Endodermal cell (in vitro differentiated cells): ENCODE data around the gene GABPA. TPM values are rescaled to one million over a fixed set of nuclear protein-coding genes. Genes with fewer than 3 reads are reported as not detected.
"Not testable (repeated sequence)": the region's sequence is repeated elsewhere in the genome, so short reads cannot be mapped to it uniquely, and the experiment has no call there.

Experiments
- DNase-seq: peaks from one replicate; pipeline ENCODE4 v3.0.0-alpha.2; 2017
- H3K27ac ChIP-seq: 2 replicates; pipeline ENCODE4 v1.5.1; 2013; ENCODE audit warnings: mild to moderate bottlenecking, low read depth, low read length, moderate library complexity
- H3K27me3 ChIP-seq: 2 replicates; pipeline ENCODE4 v1.6.1; 2013; ENCODE audit warnings: mild to moderate bottlenecking, low read length, moderate library complexity; ENCODE audit not compliant: insufficient read depth, control insufficient read depth, poor library complexity, severe bottlenecking
- H3K36me3 ChIP-seq: 2 replicates; pipeline ENCODE4 v1.7.0; 2013; ENCODE audit warnings: mild to moderate bottlenecking, low read length, moderate library complexity; ENCODE audit not compliant: control insufficient read depth, insufficient read depth
- H3K4me1 ChIP-seq: one replicate; pipeline ENCODE4 v1.7.0; 2013; ENCODE audit warnings: low read length; ENCODE audit not compliant: control insufficient read depth, insufficient read depth
- H3K4me3 ChIP-seq: 2 replicates; pipeline ENCODE4 v1.5.1; 2013; ENCODE audit warnings: mild to moderate bottlenecking, low read length, moderate library complexity
- H3K9ac ChIP-seq: 2 replicates; pipeline ENCODE4 v1.6.1; 2013; ENCODE audit warnings: mild to moderate bottlenecking, low read length, moderate library complexity; ENCODE audit not compliant: poor library complexity, severe bottlenecking; ENCODE audit errors: extremely low read depth
- H3K9me3 ChIP-seq: 2 replicates; pipeline ENCODE4 v1.6.1; 2013; ENCODE audit warnings: mild to moderate bottlenecking, low read length, moderate library complexity; ENCODE audit not compliant: control insufficient read depth
- H3K27ac Mint-ChIP-seq: 2 replicates; pipeline ENCODE4 v1.8.0; 2020; ENCODE audit warnings: mixed read lengths
- H3K27me3 Mint-ChIP-seq: 2 replicates; pipeline ENCODE4 v1.8.0; 2021; ENCODE audit warnings: mild to moderate bottlenecking, mixed read lengths; ENCODE audit not compliant: insufficient read depth
- H3K36me3 Mint-ChIP-seq: 2 replicates; pipeline ENCODE4 v1.8.0; 2020; ENCODE audit warnings: low read depth, mixed read lengths
- H3K4me1 Mint-ChIP-seq: 2 replicates; pipeline ENCODE4 v1.8.0; 2020; ENCODE audit warnings: mixed read lengths
- H3K4me3 Mint-ChIP-seq: 2 replicates; pipeline ENCODE4 v1.8.0; 2020; ENCODE audit warnings: mild to moderate bottlenecking, moderate library complexity, mixed read lengths
- H3K9me3 Mint-ChIP-seq: 2 replicates; pipeline ENCODE4 v1.8.0; 2020; ENCODE audit warnings: mild to moderate bottlenecking, mixed read lengths
- WGBS, 2 experiments: methylation state at CpG; one replicate each; pipeline versions ENCODE4 v1.1.5 to v1.1.7; 2013; ENCODE audit warnings: missing lambda C conversion rate in 2 of 2, mixed read lengths in 1 of 2; ENCODE audit not compliant: insufficient coverage in 1 of 2, insufficient read length in 1 of 2; 5-methylcytosine and 5-hydroxymethylcytosine counted together
- total RNA-seq, 2 donors: library from RNA; stranded (reverse); fragmentation: NEBNext Ultra II Directional in 1 of 2; extraction: Animal tissue kit (Norgen Biotek cat#: 25700) in 1 of 2; gene quantifications; 2 replicates in 1 of 2; 3 replicates in 1 of 2; pipeline ENCODE4 v1.2.1, GENCODE V29; 2021
- TF ChIP-seq, protein P1 (sequence below): fragments of 200-600 bp; sonication (generic); conservative IDR thresholded peaks from 2 replicates; pipeline ENCODE4 v1.5.0; 2021; ENCODE audit warnings: antibody characterized with exemption, mild to moderate bottlenecking

The GABPA gene
- total RNA-seq, 2 donors from 2014 or later: 30.4 to 35.3 TPM

DNA sequence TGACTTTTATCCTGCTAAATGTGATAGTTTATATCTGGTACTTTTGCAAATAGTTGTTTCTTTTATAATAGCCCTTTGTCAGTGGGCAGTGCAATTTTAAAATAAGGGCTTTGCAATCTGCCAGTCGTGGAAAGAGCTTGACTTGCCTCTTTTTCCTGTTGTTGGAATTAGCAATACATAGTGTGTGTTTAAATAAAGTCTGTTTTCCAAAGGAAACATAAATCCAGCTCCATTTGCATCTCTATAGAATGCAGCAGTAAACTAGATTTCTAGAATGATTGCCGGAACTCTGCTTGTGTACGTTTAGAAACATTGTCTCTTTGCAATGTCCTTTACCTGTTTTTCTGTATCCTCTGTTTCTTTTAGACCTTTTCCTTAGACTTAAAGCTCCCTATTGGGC, 33.1 kb downstream of the GABPA start:
- peaks cover 3% of the 10 kb centered on the region for H3K4me1 ChIP-seq
- 91 to 100% methylated on average over 2 to 3 of the region's 3 CpGs for WGBS, 2 experiments
- H3K9ac ChIP-seq: no peak overlapping the region
- Mint-ChIP-seq H3K36me3 (peaks cover 22% of the 10 kb centered on the region), H3K4me1 (peaks cover 5% of the 10 kb centered on the region), H3K27ac (peak overlapping the region; percentile 18), H3K27me3 (no peaks in the 10 kb centered on the region), H3K9me3 (no peaks in the 10 kb centered on the region), H3K4me3 (no peak overlapping the region)
- H3K36me3 ChIP-seq: peaks cover 44% of the 10 kb centered on the region
- no peak overlapping the region for H3K27ac ChIP-seq
- no peak overlapping the region for H3K4me3 ChIP-seq
- TF ChIP-seq, protein P1, sequence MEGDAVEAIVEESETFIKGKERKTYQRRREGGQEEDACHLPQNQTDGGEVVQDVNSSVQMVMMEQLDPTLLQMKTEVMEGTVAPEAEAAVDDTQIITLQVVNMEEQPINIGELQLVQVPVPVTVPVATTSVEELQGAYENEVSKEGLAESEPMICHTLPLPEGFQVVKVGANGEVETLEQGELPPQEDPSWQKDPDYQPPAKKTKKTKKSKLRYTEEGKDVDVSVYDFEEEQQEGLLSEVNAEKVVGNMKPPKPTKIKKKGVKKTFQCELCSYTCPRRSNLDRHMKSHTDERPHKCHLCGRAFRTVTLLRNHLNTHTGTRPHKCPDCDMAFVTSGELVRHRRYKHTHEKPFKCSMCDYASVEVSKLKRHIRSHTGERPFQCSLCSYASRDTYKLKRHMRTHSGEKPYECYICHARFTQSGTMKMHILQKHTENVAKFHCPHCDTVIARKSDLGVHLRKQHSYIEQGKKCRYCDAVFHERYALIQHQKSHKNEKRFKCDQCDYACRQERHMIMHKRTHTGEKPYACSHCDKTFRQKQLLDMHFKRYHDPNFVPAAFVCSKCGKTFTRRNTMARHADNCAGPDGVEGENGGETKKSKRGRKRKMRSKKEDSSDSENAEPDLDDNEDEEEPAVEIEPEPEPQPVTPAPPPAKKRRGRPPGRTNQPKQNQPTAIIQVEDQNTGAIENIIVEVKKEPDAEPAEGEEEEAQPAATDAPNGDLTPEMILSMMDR: no peak
- no peak for DNase-seq
- no peaks in the 10 kb centered on the region for H3K27me3 ChIP-seq
- no peaks in the 10 kb centered on the region for H3K9me3 ChIP-seq

- no peak overlapping the region for H3K4me3 Mint-ChIP-seq
- Histone ChIP-seq H3K4me3 (no peak overlapping the region), H3K27ac (no peak overlapping the region), H3K9ac (no peak overlapping the region), H3K27me3 (no peaks in the 10 kb centered on the region), H3K36me3 (peaks cover 7% of the 10 kb centered on the region), H3K9me3 (no peaks in the 10 kb centered on the region), H3K4me1 (peaks cover 3% of the 10 kb centered on the region)
- no peak overlapping the region for H3K27ac Mint-ChIP-seq
- H3K4me1 Mint-ChIP-seq: peaks cover 5% of the 10 kb centered on the region
- no peak for DNase-seq
- 92% methylated on average over 2 of the region's 2 CpGs for WGBS, 2 experiments
- H3K36me3 Mint-ChIP-seq: peaks cover 2% of the 10 kb centered on the region
- TF ChIP-seq, protein P1: no peak
- H3K27me3 Mint-ChIP-seq: no peaks in the 10 kb centered on the region
- H3K9me3 Mint-ChIP-seq: no peaks in the 10 kb centered on the region
These were observed 37.9 kb downstream of the GABPA start for GRCh38 chr21:25772686-25773085.

- no peak overlapping the region for H3K4me3 Mint-ChIP-seq
- H3K9ac ChIP-seq: no peak overlapping the region
- 91 to 97% methylated on average over 1 to 4 of the region's 4 CpGs for WGBS, 2 experiments
- TF ChIP-seq, protein P1: no peak
- H3K36me3 ChIP-seq: peaks cover 4% of the 10 kb centered on the region
- no peaks in the 10 kb centered on the region for H3K27me3 ChIP-seq
- no peak overlapping the region for H3K27ac Mint-ChIP-seq
- H3K27me3 Mint-ChIP-seq: no peaks in the 10 kb centered on the region
- H3K4me1 ChIP-seq: no peaks in the 10 kb centered on the region
- DNase-seq: no peak
- H3K27ac ChIP-seq: no peak overlapping the region
- no peaks in the 10 kb centered on the region for H3K9me3 ChIP-seq
- peaks cover 2% of the 10 kb centered on the region for H3K36me3 Mint-ChIP-seq
- peaks cover 7% of the 10 kb centered on the region for H3K9me3 Mint-ChIP-seq
- no peaks in the 10 kb centered on the region for H3K4me1 Mint-ChIP-seq
- no peak overlapping the region for H3K4me3 ChIP-seq
These were observed 41.7 kb downstream of the GABPA start for GRCh38 chr21:25776440-25776839.

DNA sequence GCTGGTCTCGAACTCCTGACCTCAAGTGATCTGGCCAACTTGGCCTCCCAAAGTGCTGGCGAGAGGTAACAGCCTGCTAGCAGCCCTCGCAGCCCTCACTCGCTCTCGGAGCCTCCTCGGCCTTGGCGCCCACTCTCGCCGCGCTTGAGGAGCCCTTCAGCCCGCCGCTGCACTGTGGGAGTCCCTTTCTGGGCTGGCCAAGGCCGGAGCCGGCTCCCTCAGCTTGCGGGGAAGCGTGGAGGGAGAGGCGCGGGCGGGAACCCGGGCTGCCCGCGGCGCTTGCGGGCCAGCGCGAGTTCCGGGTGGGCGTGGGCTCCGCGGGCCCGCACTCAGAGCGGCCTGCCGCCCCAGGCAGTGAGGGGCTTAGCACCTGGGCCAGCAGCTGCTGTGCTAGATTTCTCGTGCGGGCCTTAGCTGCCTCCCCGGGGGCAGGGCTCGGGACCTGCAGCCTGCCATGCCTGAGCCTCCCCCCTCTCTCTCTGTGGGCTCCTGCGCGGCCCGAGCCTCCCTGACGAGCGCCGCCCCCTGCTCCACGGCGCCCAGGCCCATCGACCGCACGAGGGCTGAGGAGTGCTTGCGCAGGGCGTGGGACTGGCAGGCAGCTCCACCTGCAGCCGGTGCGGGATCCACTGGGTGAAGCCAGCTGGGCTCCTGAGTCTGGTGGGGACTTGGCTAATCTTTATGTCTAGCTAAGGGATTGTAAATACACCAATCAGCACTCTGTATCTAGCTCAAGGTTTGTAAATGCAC, 43.5 kb downstream of the GABPA start:
- H3K4me1 Mint-ChIP-seq, H3K9ac ChIP-seq, H3K9me3 Mint-ChIP-seq, H3K4me3 Mint-ChIP-seq, H3K27me3 Mint-ChIP-seq, H3K4me3 ChIP-seq, DNase-seq, H3K9me3 ChIP-seq, H3K27ac Mint-ChIP-seq, H3K36me3 Mint-ChIP-seq, H3K27me3 ChIP-seq, H3K36me3 ChIP-seq, H3K4me1 ChIP-seq, H3K27ac ChIP-seq: not testable (repeated sequence)
- WGBS, 2 experiments: 96 to 100% methylated on average over 9 to 52 of the region's 52 CpGs
